ENCODE measurements around the gene NFKBIE. TPM values are rescaled to one million over a fixed set of nuclear protein-coding genes. Genes with fewer than 3 reads are reported as not detected.
"Not testable (repeated sequence)": the region's sequence is repeated elsewhere in the genome, so short reads cannot be mapped to it uniquely, and the experiment has no call there.

The NFKBIE gene, protein sequence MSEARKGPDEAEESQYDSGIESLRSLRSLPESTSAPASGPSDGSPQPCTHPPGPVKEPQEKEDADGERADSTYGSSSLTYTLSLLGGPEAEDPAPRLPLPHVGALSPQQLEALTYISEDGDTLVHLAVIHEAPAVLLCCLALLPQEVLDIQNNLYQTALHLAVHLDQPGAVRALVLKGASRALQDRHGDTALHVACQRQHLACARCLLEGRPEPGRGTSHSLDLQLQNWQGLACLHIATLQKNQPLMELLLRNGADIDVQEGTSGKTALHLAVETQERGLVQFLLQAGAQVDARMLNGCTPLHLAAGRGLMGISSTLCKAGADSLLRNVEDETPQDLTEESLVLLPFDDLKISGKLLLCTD
- 5.4 and 74.7 TPM in 2 replicates for total RNA-seq (ENCODE audit: low replicate concordance)

GRCh38 chr6:44265007-44265721, at the start of gene NFKBIE:
NFKBIE (minus strand) TSS chr6:44265551; CDS start chr6:44265346, 205 bp downstream.
- peak; percentile 13 for TF ChIP-seq CTCF (IDR thresholded peaks at IDR 0.05; ENCODE audit: insufficient read depth, low read length)
- DNase-seq (ENCODE audit: low read depth), result peak; percentile 89
- peak within 1 kb of the TSS; percentile 82 for H3K4me3 ChIP-seq (ENCODE audit: low read depth, low read length)

- not testable (repeated sequence) for DNase-seq (ENCODE audit: low read depth); H3K4me3 ChIP-seq (ENCODE audit: low read depth, low read length)
Measured at GRCh38 chr6:44314657-44315056, 49.3 kb upstream of the NFKBIE start.

DNA sequence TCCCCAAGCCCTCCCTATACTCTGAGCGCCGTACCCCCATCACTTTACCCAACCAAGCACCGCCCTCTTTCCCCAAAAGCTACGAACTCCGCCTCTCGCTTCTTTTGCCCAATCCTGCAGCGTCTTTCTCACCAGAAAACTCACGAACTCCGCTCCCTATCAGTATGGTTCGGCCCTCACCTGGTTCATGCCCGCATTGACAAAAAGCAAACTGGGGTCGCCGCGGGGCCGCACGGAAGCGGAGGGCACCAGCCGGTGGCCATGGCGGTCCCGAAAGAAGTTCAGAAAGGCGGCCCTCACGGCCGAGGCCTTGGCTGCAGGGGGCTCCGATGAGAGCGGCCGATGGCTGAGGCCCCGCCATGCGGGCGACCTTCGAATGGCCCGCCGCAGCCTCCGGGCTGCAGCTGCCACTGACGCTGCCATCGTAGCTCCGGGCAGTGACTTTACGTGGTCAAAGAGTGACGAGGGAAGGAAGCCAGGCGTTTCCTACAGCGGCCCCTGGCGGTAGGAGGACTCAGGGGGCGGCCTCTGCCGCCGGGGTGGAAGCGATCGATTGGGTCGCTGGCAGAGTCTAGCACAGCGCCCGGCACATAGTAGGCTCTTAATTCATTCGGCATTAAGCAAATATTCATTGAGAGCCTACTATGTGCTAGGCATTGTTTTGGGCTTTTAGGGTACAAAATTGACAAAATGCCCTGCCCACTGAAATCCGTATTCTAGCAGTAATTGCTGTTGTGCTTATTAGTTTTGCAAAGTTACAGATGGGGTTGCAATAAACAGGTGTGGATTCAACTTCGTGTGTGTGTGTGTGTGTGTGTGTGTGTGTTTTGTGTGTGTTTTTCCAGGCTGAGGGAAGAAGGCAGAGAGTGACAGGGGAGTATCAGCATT, 47.8 kb upstream of the NFKBIE start, which contains the start of gene AARS2:
Gene AARS2, minus strand, starts transcription at position 447 of the 888 bp plus-strand sequence. Its CDS starts 24 bp downstream, at position 423.
- TF ChIP-seq CTCF (IDR thresholded peaks at IDR 0.05; ENCODE audit: insufficient read depth, low read length), result peak; percentile 99
- H3K4me3 ChIP-seq (ENCODE audit: low read depth, low read length), result peak within 1 kb of the TSS; percentile 89
- peak; percentile 87 for DNase-seq (ENCODE audit: low read depth)

- H3K4me3 ChIP-seq (ENCODE audit: low read depth, low read length), result peak overlapping the region; percentile 89
- no peak for TF ChIP-seq CTCF (IDR thresholded peaks at IDR 0.05; ENCODE audit: insufficient read depth, low read length)
- no peak for DNase-seq (ENCODE audit: low read depth)
Measured at GRCh38 chr6:44311767-44312166, 46.4 kb upstream of the NFKBIE start.

DNA sequence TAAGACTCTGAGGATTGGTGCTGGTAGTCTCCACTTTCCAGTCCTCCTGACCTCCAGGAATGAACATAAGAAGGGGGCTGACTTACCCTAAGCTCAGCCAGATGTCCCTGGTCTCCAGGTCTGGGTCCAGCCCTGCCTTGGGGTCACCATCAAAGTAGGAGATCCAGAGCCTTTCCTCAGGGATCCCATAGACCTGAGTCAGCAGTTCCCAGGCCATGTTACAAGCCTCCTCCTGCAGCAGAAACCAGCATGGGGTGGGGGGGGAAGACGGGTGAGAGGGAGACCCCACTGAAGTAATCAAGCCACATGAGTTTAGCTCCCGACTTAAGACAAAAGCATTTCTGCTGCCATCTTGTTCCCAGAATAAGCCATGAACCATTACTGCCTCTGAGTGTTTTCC, 46.0 kb upstream of the NFKBIE start:
- no peak for DNase-seq (ENCODE audit: low read depth)
- no peak for TF ChIP-seq CTCF (IDR thresholded peaks at IDR 0.05; ENCODE audit: insufficient read depth, low read length)
- no peak overlapping the region for H3K4me3 ChIP-seq (ENCODE audit: low read depth, low read length)

DNA sequence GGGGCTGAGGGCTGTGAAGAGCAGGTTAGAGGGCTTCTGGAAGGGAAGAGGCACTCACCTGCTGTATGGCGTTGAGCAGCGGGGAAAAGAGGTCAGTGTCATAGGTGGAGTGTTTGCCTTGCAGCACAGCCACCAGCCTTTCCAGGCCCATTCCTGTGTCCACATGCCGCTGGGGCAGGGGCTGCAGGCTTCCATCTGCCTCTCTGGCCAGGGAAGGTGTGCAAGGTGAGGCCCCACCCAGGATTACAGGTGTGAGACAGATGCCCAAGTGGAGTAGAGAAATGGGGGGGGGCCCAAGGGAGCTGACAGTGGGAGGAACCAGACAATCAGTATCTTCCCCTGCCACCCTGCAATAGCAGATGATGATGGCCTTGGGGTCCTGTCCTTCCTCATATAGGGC, 44.9 kb upstream of the NFKBIE start:
- TF ChIP-seq CTCF (IDR thresholded peaks at IDR 0.05; ENCODE audit: insufficient read depth, low read length), result no peak
- H3K4me3 ChIP-seq (ENCODE audit: low read depth, low read length), result no peak overlapping the region
- DNase-seq (ENCODE audit: low read depth), result no peak
